NCI-H128 (cell line): ENCODE measurements around the gene SUCO.
"Not testable (repeated sequence)": the region's sequence is repeated elsewhere in the genome, so short reads cannot be mapped to it uniquely, and the experiment has no call there.

Experiments used
- DNase-seq: peaks from one replicate; lab custom pipeline; 2025; ENCODE audit not compliant: unreplicated experiment; lab: John Stamatoyannopoulos, UW

The SUCO gene, protein sequence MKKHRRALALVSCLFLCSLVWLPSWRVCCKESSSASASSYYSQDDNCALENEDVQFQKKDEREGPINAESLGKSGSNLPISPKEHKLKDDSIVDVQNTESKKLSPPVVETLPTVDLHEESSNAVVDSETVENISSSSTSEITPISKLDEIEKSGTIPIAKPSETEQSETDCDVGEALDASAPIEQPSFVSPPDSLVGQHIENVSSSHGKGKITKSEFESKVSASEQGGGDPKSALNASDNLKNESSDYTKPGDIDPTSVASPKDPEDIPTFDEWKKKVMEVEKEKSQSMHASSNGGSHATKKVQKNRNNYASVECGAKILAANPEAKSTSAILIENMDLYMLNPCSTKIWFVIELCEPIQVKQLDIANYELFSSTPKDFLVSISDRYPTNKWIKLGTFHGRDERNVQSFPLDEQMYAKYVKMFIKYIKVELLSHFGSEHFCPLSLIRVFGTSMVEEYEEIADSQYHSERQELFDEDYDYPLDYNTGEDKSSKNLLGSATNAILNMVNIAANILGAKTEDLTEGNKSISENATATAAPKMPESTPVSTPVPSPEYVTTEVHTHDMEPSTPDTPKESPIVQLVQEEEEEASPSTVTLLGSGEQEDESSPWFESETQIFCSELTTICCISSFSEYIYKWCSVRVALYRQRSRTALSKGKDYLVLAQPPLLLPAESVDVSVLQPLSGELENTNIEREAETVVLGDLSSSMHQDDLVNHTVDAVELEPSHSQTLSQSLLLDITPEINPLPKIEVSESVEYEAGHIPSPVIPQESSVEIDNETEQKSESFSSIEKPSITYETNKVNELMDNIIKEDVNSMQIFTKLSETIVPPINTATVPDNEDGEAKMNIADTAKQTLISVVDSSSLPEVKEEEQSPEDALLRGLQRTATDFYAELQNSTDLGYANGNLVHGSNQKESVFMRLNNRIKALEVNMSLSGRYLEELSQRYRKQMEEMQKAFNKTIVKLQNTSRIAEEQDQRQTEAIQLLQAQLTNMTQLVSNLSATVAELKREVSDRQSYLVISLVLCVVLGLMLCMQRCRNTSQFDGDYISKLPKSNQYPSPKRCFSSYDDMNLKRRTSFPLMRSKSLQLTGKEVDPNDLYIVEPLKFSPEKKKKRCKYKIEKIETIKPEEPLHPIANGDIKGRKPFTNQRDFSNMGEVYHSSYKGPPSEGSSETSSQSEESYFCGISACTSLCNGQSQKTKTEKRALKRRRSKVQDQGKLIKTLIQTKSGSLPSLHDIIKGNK (N-terminal part only)

DNA sequence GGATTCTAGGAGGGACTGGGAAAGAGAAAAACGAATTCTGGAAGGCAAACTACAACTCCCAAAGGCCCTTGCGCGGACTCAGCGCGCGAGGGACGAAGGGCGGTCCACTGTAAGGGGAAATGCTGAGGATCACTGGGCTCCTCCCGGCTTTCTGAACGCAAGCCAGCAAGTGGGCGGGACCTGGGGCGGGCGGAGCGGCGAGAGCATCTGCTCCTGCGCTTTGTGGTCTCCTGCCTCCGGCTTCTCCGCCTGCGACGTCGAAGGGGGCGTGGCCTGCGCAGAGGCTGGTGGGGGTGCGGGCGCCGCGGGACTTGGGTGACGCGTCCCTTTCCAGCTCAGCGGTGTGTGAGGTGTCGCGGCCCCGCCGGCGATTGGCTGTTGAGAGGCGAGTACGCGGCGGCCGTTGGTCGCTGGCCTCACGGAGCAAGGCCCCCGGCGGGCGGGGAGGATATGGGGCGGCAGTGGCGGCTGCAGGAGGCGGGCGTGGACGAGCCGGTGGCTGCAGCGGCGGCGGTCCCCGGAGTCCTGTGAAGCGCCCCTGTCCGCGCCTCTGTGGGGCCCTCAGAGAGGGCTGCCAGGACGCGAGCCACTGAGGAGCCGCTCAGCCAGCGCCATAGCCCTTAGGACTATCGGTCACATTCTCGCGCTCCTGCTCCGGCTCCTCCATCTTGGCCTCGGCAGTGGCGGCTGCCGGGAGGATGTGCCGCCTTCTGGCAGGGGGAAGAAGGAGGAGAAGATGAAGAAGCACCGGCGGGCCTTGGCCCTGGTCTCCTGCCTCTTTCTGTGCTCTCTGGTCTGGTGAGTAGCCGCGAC is at the start of gene SUCO:
SUCO (plus strand) TSS at position 451 of the 813 bp plus-strand sequence; CDS start at position 737, 286 bp downstream.
- DNase-seq, result peak; percentile 99

DNA sequence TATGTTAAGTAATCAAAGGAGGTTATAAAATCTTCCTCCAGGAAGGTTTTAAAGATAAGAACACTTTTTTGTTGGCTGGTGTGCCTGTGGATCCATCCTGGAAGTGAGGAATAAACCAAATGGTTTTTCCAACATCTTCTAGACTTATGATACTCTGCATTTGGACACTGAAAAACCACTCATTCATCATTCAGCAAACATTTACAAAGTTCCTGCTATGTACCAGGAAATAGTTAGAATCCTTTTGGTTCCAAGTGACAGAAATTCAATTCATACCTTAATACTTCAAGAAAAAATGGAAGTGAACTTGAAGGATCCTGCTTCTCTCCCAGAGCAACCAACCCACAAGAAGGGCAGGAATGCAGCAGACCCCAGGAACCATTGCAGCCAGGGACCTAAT is 49.5 kb upstream of the SUCO start:
- no peak for DNase-seq

DNA sequence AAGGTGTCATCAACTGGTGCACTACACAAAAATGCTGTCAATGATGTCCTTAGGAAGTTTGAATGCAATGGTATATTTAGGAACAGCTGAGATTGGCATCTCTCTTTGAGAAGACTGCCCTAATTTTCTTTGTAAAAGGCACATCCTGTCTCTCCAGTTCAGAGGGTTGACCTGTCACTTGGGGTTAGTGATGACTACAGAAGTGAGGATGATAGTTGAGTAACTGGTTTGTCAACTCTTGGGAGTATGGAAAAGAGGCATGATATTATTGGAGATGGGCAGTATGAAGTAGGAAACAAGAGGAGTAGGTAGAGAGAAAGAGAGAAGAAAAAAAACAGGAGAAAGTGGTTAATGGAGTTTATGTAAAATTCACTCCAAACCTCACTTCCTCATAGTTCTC is 48.7 kb upstream of the SUCO start:
- no peak for DNase-seq

DNA sequence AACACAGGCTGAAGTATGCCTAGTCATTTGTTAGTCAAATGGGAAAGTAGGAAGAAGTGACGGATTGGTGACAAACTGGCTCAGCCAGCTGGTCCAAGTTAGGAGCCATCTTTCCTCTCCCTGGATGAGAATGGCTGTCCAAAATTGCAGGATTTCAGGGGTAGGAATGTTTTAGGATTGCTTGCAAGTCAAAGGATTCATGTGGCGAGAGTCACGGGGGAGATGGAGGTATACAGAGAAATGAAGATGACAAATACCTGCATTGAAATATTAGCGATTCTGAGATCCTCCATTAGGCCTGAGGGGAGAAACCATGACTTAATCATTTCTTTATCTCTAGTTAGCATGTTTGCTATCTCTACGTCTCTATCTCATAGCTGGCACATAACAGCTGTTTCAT is 47.3 kb upstream of the SUCO start:
- DNase-seq, result no peak

DNA sequence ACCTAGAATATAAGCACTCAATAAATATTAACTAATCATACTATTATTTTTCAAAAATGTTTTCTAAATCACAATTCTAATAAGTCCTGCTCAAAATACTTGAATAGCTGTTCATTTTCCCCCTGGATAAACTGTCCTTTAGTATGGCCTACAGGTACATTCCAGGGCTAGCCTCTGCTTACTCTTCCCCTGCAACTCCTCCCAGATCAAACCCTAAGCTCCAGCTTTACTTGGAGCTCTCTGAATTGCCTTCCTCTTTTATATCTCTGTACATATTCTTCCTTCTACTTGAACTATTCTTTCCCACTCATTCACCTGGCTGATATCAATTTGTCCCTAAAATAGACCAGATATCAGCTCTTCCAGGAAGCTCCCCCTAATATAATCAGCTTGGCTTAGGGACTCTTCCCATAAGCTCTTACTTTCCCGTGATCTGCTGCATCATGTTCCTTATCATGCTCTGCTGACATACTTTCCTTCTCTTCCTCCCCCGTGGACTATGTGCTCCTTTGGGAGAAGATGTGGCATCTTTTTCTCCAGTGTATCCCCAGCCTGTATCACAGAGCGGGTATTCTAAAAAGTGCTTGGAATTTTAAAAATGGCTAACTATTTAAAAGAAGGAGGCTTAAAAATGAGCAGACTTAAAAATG is 46.0 kb upstream of the SUCO start:
- DNase-seq, result no peak

DNA sequence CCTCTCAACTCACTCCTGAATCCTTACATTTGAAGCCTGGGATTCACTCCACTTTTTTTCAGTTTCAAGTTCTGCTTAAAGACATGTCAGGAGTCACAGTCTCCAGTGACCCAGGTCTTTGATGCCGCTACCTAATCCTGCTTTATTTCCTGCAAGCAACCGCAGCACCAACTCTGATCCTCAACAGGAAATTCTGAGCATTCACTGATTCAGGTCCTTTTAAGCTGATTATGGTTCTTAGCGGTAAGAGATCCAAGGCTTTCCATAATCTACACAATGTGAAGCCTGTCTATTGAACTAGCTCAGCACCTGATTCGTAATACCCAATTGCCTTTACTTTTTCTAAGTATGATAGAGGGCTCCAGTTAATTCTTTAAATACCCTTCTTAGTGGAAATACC is 45.4 kb upstream of the SUCO start:
- no peak for DNase-seq

DNA sequence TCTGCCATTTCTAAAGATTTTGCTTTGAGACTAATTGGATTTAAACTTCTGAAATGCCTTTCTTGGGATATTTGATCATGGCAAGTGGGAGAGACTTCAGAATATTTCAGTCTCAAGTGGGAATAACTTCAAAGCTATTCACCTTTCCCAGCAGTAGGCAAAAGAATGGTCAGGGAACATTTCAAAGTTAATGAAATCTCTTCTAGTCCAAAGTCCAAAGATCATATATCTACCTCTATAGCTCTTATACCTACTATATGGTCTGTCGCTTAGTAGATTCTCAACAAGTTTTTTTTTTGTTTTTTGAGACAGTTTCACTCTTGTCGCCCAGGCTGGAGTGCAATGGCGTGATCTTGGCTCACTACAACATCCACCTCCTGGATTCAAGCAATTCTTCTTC is 44.6 kb upstream of the SUCO start:
- DNase-seq, result no peak

DNA sequence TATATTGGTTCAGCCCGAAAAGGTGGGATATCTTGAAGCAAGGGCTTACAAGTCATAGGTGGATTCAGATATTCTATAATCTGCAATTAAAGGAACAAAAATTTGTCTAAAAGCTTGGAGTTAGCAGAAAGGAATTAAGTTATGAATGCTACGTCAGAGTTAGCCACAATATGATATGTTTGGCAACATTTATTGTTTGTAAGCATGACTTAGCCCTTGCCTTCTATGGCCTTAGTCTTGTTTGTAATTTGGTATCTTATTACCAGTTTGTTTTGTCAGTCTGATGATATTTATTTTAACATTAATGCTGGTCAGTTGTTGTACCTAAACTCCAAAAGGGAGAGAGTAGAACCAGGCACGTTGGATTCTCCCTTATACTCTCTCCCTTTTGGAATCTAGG is 43.1 kb upstream of the SUCO start:
- no peak for DNase-seq

DNA sequence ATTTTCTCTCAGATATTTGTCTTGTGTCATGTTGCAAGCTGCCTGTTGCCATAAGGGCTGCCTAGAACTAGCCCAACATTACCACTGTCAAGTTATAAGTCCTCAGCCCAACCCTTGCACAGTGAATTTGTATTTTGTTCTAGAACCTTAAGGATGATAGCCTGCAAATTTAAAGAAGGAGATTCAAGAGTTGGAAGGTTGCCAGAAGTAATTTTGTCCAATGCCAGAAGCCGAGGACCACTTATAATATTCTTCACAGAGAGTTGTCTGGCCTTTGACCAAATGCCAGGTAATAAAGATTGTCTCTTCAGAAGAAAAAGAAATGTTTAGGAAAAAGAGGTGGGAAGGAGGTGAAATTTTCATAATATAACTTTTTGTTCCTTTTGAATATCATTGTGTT is 40.5 kb upstream of the SUCO start:
- DNase-seq, result no peak

DNA sequence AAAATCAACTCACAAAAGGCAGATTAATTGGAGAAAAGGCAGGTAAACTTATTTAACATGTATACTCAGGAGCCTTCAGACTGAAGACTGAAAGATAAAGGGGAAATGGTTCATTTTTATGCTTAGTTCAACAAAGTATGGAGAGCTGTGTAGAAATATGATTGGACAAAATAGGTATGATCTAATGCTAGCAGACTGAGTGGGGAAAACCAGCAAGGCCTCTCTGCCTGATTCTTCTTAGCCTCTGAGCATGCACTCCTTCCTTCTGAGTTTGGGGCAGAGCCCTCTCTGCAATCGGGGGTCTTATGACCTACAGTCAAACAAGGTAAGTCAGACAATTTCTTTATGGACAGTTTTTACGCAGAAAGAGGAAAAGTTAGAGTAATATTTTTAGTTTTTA is 38.8 kb upstream of the SUCO start:
- DNase-seq, result no peak

DNA sequence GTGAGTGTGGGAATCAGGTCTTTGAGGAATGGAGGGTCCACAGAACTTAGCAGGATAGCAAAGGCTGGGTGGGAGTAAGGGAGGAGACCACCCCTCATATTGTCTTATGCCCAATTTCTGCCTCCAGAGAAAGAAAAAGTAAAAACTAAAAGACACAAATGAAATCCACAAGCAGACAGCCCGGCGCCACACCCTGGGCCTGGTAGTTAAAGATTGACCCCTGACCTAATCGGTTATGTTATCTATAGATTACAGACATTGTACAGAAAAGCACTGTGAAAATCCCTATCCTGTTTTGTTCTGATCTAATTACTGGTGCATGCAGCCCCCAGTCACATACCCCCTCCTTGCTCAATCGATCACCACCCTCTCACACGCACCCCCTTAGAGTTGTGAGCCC is 36.8 kb upstream of the SUCO start:
- not testable (repeated sequence) for DNase-seq

DNA sequence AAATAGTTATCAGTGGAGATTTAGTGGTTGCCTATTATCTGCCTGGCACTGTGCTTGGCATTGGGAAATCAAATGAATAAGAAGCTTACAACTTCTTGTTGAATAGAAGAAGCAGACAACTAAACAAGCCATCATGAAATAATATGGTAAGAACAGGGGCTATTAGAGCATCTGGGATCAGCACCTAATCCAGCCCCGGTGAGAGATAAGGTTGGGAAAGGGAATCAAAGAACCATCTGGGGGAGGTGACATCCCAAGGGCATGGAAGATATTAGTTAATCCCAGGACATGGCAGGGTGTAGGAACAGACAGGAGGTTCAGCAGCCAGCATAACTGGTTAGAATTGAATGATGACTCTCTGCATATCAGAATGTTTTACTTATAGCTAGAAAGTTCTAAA is 36.3 kb upstream of the SUCO start:
- no peak for DNase-seq

DNA sequence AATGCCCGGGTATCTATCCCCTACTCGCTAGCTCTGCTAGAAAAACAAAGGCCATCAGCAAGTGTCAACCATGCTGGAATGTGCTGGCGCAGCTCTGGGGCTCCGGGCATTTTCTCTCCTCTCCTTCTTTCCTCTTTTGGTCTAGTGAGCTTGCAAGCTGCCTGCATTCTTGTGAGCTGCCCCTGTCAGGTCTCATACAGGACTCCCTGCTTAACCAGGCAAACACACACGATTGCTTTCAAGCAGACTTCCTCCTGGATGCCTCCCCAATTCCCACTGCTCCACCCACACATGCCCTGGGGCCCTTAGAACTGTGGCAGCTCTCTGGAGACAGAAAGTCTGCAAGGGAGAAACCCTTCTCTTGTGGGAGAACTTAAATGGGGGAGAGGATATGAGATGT is 35.7 kb upstream of the SUCO start:
- no peak for DNase-seq

DNA sequence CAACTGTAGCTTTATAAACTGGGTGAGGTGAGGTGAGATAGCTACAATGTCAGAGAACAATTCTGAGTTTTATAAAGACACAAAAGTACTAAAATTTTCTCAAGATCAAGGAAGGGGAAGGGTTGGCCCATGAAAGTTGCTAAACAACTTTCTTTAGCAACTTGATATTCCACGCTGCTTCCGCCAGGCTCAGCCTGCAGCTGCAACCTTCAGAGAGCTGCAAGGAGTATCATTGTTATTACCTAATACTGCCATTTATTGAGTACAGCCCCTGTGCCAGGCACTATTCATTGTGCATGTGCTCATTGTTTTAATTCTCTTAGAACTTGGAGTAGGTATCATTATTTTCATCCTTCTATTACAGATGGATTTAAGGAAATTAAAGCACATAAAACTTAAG is 34.1 kb upstream of the SUCO start:
- DNase-seq, result no peak

DNA sequence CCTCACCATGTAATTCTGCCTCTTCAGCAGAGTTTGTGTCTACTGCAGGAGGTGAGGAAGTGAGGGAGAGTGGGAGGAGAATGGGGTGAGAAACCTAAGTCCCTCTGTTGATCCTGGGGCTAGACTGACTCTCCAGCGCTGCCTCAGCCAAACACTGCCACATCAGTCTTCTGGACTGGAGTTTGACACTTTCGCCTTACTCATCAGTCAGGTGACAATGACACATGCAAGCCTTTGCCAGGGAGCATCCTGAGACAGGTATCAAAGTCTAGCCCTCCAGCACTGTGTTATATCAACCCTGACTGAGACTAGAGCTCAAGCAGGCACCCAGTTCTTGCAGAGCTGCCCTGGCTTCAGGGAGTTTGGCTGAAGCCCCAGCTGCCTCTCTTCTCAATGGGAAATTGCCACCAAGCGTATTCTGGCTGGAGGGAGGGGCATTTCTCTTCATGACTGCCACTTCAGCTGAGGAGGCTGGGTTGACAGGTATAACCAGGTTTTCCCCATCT is 33.3 kb upstream of the SUCO start:
- no peak for DNase-seq

DNA sequence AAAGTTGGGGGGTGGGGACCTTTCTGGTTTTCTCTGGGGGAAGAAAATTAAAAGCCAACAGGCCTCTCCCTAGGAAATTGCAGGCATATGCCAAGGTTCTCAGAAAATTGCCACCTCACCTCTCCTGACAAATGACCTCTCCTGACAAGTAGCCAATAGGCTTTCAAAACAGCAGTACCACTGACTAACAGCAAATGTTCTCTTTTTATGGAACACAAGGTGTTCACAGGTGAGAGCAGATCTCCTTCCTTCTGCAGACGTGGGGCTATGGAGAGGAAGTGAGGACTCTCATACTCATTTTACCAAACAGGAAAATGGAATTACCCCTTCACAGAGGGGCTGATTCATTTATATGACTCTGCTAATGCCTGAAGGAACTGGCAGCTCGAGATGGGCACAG is 32.7 kb upstream of the SUCO start:
- no peak for DNase-seq

DNA sequence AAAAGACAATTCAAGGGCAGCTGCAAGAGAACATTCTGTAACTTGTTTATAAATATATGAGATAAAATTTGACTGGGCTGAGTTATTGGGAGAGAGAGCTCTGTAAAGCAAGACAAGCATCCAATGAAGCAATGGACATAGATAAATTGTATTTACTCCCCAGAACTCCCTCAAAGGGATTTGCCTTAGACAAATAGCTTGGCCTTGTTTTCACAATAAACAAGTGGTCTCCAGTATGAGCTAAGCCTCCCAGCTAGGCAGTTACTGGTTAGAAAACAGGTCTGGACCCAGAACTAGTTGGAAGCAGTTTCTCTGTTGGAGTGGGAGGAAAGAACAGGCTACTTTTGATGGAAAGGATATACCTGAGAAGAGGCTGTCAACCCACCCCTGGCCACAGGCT is 25.2 kb upstream of the SUCO start:
- no peak for DNase-seq

DNA sequence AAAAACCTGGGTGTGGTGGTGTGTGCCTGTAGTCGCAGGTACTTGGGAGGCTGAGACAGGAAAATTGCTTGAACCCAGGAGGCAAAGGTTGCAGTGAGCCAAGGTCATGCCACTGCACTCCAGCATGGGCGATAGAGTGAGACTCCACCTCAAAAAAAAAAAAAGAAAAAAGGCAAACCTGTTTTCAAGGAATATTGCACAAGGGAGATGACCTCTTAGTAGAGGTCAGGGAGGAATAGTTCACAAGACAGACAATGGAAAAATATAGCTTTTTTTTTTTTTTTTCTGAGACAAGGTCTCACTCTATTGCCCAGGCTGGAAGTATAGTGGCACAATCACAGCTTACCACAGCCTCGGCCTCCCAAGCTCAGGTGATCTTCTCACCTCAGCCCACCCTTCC is 22.5 kb upstream of the SUCO start:
- no peak for DNase-seq

DNA sequence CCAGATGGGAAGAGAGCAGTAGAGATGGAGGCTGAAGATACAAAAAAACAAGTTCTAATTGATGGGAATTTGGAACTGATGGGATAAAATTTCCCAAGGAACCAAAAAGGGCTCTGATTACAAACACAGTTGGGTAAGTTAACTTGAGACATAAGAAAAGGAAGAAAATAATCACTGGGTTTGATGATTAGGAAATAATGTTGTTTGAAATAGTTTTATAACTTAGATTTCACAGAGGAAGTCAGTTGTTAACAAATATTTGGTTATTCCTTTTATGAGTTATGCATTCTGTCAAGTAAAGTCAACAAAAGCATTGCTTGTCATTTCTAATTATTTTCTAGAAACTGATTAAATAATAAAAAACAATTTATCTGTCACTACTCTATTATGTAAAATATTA is 20.4 kb upstream of the SUCO start:
- DNase-seq, result no peak

DNA sequence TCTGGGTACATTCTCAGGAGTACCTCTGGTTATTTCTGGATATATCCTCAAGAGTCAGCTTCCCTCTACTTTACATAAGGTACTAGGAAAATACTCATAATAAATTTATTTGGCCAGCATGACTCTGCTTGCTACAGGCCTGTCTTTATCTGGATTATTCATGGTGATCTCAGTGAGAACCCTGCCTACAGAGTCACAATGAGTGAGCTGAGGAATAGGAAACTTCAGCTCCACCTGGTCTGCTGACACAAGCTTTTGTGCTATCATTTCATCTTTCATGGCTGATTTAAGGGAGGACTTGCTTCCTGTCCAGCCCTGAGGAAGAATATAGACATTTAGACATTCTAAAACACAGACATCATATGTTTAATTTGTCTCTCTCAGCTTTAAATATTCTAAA is 19.5 kb upstream of the SUCO start:
- no peak for DNase-seq
